Dedifferentiated amniotic fluid mesenchymal stem cell (primary cell): ENCODE measurements around the gene HBG1.
"Not testable (repeated sequence)": the region's sequence is repeated elsewhere in the genome, so short reads cannot be mapped to it uniquely, and the experiment has no call there.

Experiments used
- DNase-seq: peaks from one replicate; pipeline ENCODE4 v3.0.0-alpha.2; 2016; ENCODE audit errors: extremely low spot score

HBG1 gene

GRCh38 chr11:5277807-5278382 lies 28.2 kb upstream of the HBG1 start:
- DNase-seq, result no peak

DNA sequence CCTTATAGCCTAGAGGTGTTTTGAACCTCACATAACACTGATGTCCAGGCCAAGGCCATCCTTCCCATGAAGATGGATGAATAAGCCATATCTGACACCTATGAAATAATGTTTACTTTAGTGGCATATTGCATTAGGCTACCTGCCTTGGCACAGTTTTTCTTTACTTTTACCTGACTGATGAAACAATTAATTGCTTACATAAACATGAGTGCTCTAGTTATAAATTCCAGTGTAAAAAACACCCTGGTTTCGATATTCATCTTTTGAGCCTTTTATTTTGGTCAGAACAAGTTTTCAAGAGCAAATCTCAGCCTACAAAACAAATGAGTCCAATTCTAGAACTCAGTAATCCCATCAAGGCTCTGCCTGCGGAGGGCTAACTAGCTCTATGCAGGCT lies 27.0 kb upstream of the HBG1 start:
- no peak for DNase-seq

GRCh38 chr11:5275369-5276110 lies 25.9 kb upstream of the HBG1 start:
- DNase-seq, result no peak

DNA sequence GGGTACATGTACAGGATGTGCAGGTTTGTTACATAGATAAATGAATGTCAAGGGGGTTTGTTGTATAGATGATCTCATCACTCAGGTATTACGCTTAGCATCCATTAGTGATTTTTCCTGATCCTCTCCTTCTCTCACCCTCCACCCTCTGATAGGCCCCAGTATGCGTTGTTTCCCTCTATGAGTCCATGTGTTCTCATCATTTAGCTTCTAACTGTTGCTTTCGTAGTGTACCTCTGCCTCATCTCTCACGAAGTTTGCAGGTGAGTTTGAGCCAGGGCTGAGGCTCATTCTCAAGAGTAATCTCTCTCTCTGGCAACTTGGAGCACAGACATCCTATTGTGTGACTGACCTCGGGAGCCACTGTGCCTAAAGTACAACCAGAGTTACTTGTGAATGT lies 24.7 kb upstream of the HBG1 start:
- DNase-seq, result no peak

DNA sequence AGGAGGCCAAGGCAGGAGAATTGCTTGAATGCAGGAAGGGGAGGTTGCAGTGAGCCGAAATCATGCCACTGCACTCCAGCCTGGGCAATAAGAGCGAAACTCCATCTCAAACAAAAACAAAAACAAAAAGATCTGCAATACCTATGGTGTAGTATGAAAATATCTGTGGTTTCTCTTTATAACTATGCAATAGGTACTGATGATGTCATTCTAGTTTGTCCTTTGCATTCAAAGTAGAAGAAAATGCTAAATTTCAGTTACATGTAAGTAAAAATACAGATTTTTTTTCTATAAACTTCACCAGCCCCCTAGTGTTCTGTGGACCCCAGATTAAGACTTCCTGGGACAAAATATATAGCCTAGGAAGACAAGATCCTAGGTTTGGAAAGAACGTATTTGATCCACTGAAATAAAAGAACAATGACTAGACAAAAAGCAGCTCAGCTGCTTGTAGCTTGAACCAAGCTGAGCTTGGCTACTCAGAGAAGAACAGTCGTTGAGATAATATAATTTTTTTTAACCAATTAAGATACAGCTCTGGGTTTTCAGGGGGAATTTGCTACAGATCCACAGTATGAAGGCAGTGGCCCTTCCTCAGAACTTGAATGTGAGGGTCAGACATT lies 22.8 kb upstream of the HBG1 start:
- no peak for DNase-seq

GRCh38 chr11:5269715-5270147 lies 20.1 kb upstream of the HBG1 start, which contains the start of gene HBE1:
Gene HBE1, minus strand, starts transcription at chr11:5269945. Its CDS starts 55 bp downstream, at chr11:5269890.
- DNase-seq, result no peak

DNA sequence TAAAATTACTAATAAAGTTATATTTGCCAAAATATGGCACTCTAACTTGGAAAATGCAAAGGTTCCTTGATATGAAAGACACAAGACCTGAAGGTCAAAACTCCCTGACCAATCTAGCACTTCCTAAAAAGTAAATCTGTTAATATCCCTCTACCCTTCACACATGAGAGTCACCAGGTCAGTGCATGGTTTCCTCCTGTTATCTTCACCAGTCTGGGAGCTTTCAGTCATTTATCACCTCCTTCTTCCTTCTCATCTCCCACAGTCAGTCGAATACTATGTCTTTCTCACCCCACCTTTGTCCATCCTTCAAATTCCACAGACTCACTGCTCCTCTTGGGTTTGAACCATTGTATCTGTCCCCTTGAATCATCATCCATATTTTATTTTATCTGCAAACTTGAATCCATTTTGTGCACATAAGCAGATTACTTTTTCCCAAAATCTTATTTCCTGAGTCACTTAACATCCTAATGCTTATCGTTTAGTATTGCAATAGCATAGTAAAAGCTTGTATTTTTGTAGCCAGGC lies 17.4 kb upstream of the HBG1 start:
- no peak for DNase-seq

DNA sequence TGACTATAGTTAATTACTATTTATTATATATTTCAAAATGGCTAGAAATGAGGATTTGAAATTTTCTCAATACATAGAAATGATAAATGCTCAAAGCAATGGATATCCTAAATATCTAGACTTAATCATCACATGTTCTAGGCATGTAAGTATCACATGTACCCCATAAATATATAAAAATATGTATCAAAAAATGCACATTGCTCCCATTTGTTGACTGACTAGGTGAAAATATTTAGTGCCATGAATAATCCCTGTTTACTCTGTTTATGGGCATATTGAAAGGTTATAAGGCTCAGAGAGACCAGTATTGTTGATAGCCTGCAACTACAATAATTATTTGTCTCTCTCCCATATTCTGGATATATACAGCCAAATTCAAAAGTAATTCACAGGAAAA lies 17.0 kb upstream of the HBG1 start:
- DNase-seq, result no peak

- no peak for DNase-seq
These were observed 16.2 kb upstream of the HBG1 start for GRCh38 chr11:5265832-5266231.

- DNase-seq, result no peak
These were observed 9.0 kb upstream of the HBG1 start for GRCh38 chr11:5258543-5259262.

DNA sequence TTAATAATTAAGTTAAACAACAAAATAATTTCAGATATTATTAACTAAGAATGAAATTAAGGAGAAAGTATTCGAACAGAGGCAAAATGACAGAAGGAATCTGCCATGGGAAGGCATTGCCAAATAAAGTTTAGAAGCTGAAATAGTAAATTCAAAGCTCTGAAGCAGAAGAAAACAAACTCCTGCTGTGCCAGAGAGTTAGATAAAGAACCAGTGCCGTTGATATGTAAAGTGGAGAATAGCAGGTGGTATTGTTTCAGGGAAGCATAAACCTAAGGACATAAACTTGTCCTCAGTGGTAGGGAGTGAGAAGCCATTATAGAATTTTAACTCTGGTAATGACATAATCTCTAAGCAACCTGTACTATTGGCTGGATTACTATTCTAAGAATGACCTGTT lies 7.6 kb upstream of the HBG1 start:
- no peak for DNase-seq

- not testable (repeated sequence) for DNase-seq
These were observed 5.2 kb upstream of the HBG1 start, which contains the start of gene HBG2 for GRCh38 chr11:5254646-5255413. Gene HBG2, minus strand, starts transcription at chr11:5254781. Its CDS starts 53 bp downstream, at chr11:5254728.

- not testable (repeated sequence) for DNase-seq
These were observed 4.4 kb upstream of the HBG1 start for GRCh38 chr11:5254023-5254422.

DNA sequence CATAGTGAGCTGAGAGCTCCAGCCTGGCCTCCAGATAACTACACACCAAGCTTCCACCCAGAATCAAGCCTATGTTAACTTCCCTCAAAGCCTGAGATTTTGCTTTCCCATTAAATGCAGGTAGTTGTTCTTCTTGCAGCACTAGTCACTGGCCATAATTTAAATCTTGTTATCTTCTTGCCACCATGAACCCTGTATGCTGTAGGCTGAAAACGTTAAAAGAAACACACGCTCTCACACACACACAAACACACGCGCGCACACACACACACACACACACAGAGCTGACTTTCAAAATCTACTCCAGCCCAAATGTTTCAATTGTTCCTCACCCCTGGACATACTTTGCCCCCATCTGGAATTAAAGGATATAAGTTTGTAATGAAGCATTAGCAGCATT lies 3.8 kb upstream of the HBG1 start:
- DNase-seq, result not testable (repeated sequence)

DNA sequence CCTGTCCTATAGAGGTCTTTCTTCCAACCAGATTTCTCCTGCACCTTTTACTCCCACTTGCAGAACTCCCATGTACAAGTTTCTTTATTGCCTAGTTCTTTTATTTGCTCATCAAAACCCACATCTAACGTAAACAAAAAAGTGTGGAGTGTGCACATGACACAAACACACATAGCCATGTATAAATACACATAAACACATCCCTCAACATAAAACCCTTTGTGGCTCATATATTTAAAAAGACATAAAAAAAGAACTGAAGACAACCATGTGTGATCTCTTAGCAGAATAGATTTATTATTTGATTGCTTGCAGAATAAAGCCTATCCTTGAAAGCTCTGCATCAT lies 3.2 kb upstream of the HBG1 start:
- DNase-seq, result no peak

DNA sequence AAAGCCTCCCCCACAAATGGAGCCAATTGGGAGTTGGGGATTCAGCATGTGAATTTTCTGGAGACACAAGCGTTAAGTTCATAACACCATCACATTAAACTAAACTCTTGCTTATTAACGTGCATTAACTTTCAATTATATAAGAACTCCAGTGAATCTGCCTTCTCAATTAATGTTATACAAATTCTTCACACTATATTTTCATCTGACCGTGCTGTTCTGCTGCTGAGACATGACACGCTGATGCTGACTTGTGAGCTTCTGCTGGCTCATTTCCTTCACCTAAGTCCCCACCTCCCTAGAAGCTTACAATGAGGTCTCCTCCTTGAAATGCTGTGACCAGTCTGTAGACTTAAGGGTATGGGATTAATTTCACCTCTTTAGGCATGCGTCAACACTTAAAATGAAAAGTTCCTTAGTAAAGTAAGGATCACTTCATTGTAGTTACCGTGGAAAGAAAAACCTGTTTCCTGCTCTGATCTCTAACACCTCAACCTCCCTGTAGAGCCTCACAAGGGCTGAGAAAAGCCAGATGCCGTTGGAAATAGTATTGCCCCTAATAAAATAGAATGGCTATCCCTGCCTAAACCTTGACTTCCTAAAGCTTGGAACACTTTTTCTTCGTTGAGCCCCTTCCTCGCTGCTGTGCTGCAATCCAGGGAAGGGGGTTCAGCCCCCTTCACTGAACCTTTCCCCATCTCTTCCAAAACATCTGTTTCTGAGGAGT lies 2.7 kb upstream of the HBG1 start:
- DNase-seq, result no peak

GRCh38 chr11:5251746-5252145 lies 2.1 kb upstream of the HBG1 start:
- no peak for DNase-seq

DNA sequence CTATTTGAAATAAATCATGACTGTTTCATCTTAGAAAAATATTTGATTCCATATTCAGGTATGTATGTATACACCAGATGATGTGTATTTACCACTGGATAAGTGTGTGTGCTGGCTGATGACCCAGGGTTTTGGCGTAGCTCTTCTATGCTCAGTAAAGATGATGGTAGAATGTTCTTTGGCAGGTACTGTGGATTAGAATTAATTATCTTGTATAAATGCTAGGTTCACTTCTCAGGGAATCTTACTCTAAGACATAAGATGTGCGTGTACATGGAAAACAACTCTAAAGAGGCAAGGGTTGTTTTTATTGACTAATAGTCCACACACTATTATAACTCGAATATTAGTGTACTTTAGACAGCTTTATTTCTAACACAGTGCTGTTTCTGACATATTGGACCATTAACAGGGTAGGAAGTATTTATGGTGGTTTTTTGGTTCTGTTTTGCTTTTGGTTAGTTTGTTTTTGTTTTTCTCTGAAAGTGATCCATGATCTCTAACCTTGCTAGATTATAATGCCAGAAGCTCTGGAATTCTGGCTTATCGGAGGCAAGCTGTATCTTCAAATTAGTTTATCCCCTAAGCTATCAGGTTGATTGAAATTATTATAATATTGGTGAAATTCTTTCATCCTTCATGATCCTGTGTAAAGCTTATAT lies 1.0 kb upstream of the HBG1 start:
- DNase-seq, result no peak

GRCh38 chr11:5248498-5248897 lies 1.2 kb downstream of the HBG1 start:
- DNase-seq, result not testable (repeated sequence)
